Body of pancreas (tissue), 4 donors: ENCODE results near the gene OTUD5. TPM values are rescaled to one million over a fixed set of nuclear protein-coding genes. Genes with fewer than 3 reads are reported as not detected.

Experiments
- ATAC-seq: fragments of 150-250 bp; one replicate; pipeline ENCODE4 v1.9.1; 2016
- DNase-seq, 4 donors: peaks; one replicate each; pipeline ENCODE4 v3.0.0-alpha.2; 2019
- H3K27ac ChIP-seq, 4 donors: fragments of 200-600 bp; sonication (generic); 1 replicate in 3 of 4; 2 replicates in 1 of 4; pipeline versions ENCODE4 v1.5.1 to v1.6.1; 2016 to 2019; ENCODE audit warnings: mild to moderate bottlenecking in 1 of 4, mixed read lengths in 1 of 4, moderate library complexity in 1 of 4
- H3K27me3 ChIP-seq, 2 donors: fragments of 200-600 bp; sonication (generic); one replicate each; pipeline ENCODE4 v1.6.0; 2016; ENCODE audit warnings: mild to moderate bottlenecking in 1 of 2
- H3K36me3 ChIP-seq, 2 donors: fragments of 200-600 bp; sonication (generic); replicated peaks in 1 of 2; 2 replicates each; pipeline ENCODE4 v1.5.1; 2016; ENCODE audit warnings: low read depth in 2 of 2; ENCODE audit not compliant: insufficient read depth in 1 of 2
- H3K4me1 ChIP-seq: fragments of 200-600 bp; sonication (generic); one replicate; pipeline ENCODE4 v1.6.0; 2016
- H3K4me3 ChIP-seq, 2 donors: fragments of 200-600 bp; sonication (generic); 1 replicate in 1 of 2; 2 replicates in 1 of 2; pipeline ENCODE4 v1.5.1; 2016 to 2019
- H3K9me3 ChIP-seq, 3 donors: fragments of 200-600 bp; sonication (generic); 1 replicate in 2 of 3; 2 replicates in 1 of 3; pipeline ENCODE4 v1.5.1; 2016
- POLR2A ChIP-seq, 3 donors: fragments of 450-650 bp; IDR thresholded peaks; one replicate each; pipeline ENCODE4 v1.6.1; 2016; ENCODE audit warnings: antibody characterized with exemption in 3 of 3, mild to moderate bottlenecking in 2 of 3
- WGBS, 2 donors: methylation state at CpG; one replicate each; pipeline ENCODE4 v1.1.5; 2017; 5-methylcytosine and 5-hydroxymethylcytosine counted together
- intact Hi-C: fragments of 100-400 bp; cut with DNase I; formaldehyde crosslinking; loops from one replicate; pipeline ENCODE4 v1.15.1; 2023
- total RNA-seq, 2 donors: library from RNA; depleted of rRNA; stranded (reverse); fragments of >200 nt; gene quantifications; one replicate each; pipeline ENCODE4 v1.1.0, GENCODE V29; 2016
- TF ChIP-seq, protein P1 (sequence below), 7 experiments: fragments of 450-650 bp in 4 of 7; fragments of 200-600 bp in 3 of 7; sonication (generic) in 3 of 7; IDR thresholded peaks; one replicate each; pipeline ENCODE4 v1.5.1; 2016 to 2019; ENCODE audit warnings: antibody characterized with exemption in 7 of 7

The OTUD5 gene
- total RNA-seq, 2 donors from 2014 or later = 23.6 to 40.2 TPM

DNA sequence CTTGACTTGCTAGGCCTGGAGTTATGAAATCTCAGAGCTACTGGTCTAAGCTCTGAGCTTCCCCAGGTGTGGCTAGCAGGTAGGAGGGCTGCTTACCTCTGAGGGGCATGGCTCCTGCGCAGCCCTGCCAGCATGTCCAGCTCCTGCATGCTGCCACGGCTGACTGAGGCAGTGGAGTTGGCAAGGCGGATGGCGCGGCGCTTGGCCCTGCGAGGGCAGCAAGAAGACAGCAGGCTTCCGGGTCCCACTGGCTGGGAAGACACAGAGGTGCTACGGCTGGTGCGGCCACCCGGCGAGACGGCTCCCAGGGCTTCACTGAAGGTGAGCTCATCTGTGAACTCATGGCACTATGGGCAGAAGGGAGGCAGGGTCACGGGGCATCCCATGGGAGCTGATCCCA lies 8.6 kb upstream of the OTUD5 start:
- DNase-seq = no peak
- 40 to 78% methylated on average over 1 to 9 of the region's 14 CpGs for WGBS, 2 donors
- H3K27ac ChIP-seq = no peak overlapping the region
- TF ChIP-seq POLR2A (IDR thresholded peaks at IDR 0.05) = no peak
- TF ChIP-seq, protein P1, sequence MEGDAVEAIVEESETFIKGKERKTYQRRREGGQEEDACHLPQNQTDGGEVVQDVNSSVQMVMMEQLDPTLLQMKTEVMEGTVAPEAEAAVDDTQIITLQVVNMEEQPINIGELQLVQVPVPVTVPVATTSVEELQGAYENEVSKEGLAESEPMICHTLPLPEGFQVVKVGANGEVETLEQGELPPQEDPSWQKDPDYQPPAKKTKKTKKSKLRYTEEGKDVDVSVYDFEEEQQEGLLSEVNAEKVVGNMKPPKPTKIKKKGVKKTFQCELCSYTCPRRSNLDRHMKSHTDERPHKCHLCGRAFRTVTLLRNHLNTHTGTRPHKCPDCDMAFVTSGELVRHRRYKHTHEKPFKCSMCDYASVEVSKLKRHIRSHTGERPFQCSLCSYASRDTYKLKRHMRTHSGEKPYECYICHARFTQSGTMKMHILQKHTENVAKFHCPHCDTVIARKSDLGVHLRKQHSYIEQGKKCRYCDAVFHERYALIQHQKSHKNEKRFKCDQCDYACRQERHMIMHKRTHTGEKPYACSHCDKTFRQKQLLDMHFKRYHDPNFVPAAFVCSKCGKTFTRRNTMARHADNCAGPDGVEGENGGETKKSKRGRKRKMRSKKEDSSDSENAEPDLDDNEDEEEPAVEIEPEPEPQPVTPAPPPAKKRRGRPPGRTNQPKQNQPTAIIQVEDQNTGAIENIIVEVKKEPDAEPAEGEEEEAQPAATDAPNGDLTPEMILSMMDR (IDR thresholded peaks at IDR 0.05) = no peak
- H3K4me1 ChIP-seq = no peaks in the 10 kb centered on the region
- ATAC-seq = no peak
- no peaks in the 10 kb centered on the region for H3K36me3 ChIP-seq
- H3K27me3 ChIP-seq = no peaks in the 10 kb centered on the region
- no peaks in the 10 kb centered on the region for H3K9me3 ChIP-seq
- intact Hi-C loops = no loop called here
- no peak overlapping the region for H3K4me3 ChIP-seq

DNA sequence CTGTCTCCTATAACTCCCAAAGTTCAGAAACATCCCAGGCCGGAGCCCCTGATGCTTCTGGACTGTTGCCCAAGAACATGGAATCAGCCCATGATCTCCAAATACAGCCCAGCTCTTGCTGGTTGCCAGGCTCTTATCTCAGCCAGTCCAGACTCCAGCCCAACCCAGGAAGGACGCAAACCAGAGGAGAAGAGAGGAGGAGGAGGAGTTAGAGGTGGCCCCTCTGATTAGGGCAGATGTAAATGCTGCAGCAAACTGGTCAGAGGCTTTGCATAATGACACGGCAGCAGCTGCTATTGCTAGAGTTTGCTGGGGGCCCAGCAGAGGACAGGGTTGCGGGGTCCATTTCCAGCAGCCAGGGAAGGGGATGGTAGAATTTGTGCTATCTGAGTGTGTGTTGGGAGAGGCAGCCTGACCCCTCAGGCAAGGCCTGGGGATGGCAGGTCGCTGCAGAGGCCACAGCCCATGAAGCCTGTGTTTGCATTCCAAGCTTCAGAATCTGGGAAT lies 4.2 kb upstream of the OTUD5 start:
- no peaks in the 10 kb centered on the region for H3K27me3 ChIP-seq
- H3K36me3 ChIP-seq = no peaks in the 10 kb centered on the region
- no peak overlapping the region for H3K27ac ChIP-seq
- peak in 1 of 4 donors; percentile 22 for DNase-seq
- no peaks in the 10 kb centered on the region for H3K9me3 ChIP-seq
- TF ChIP-seq, protein P1 (IDR thresholded peaks at IDR 0.05) = no peak
- no peak for TF ChIP-seq POLR2A (IDR thresholded peaks at IDR 0.05)
- WGBS, 2 donors = 47 to 48% methylated on average over 4 of the region's 5 CpGs
- no peak overlapping the region for H3K4me3 ChIP-seq
- H3K4me1 ChIP-seq = peaks cover 9% of the 10 kb centered on the region
- no peak for ATAC-seq
- intact Hi-C loops = no loop called here

DNA sequence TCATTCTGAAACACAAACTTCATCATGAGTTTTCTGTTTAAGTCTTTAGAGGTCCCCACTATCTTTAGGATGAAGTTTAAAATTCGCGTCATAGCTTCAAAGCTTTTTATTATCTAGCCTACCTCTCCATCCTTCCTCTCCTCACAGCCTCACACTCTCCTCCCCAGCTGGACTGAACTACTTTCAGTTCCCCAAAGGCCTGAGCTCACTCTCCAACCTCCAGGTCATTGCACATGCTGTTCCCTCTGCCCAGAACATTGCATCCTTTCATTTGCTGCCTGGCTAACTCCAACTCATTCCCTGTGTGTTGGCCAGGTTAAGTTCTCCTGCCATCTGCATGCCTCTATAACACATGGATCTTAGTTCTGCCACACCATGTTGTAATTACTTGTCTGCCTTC lies 2.9 kb upstream of the OTUD5 start:
- ATAC-seq = no peak
- no peaks in the 10 kb centered on the region for H3K9me3 ChIP-seq
- no peaks in the 10 kb centered on the region for H3K36me3 ChIP-seq
- H3K27me3 ChIP-seq = no peaks in the 10 kb centered on the region
- WGBS, 2 donors = 74 to 88% methylated on average over 2 of the region's 2 CpGs
- no peak overlapping the region for H3K4me3 ChIP-seq
- intact Hi-C loops = no loop called here
- no peak for TF ChIP-seq POLR2A (IDR thresholded peaks at IDR 0.05)
- TF ChIP-seq, protein P1 (IDR thresholded peaks at IDR 0.05) = no peak
- H3K4me1 ChIP-seq = peaks cover 22% of the 10 kb centered on the region
- no peak overlapping the region for H3K27ac ChIP-seq
- DNase-seq = no peak

DNA sequence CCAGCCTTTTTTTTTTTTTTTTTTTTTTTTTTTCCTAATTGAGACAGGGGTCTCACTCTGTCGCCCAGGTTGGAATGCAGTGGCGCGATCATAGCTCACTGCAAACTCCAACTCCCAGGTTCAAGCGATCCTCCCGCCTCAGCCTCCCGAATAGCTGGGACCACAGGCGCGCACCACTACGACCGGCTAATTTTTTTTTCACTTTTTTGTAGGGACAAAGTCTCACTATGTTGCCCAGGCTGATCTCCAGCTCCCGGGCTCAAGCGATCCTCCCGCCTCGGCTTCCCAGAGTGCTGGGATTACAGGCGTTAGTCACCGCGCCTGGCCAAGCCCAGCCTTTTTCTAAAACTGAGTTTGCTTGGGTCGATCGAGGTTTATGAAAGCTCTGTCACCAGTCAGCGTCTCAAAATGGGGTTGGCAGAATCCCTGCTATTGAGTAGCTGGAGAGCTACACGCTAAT lies 1.3 kb upstream of the OTUD5 start:
- Histone ChIP-seq H3K36me3 (no peaks in the 10 kb centered on the region), H3K4me3 (no peak overlapping the region), H3K9me3 (no peaks in the 10 kb centered on the region), H3K4me1 (peaks cover 39% of the 10 kb centered on the region), H3K27me3 (no peaks in the 10 kb centered on the region), H3K27ac (peak overlapping the region; percentile 67 to 99 (median 86))
- no peak for TF ChIP-seq POLR2A (IDR thresholded peaks at IDR 0.05)
- TF ChIP-seq, protein P1 (IDR thresholded peaks at IDR 0.05) = no peak
- peak; percentile 13 for ATAC-seq
- intact Hi-C loops = no loop called here
- WGBS, 2 donors = 0 to 1% methylated on average over 13 to 20 of the region's 21 CpGs
- DNase-seq = peak; percentile 47 to 55 (median 51)
